Hematopoietic multipotent progenitor cell (in vitro differentiated cells): ENCODE results near the gene PRSS33. TPM values are rescaled to one million over a fixed set of nuclear protein-coding genes. Genes with fewer than 3 reads are reported as not detected.

Source experiments
- DNase-seq, 3 donors: peaks; one replicate each; pipeline ENCODE4 v3.0.0-alpha.2; 2011 to 2015; ENCODE audit warnings: low read depth in 2 of 3, low spot score in 2 of 3
- total RNA-seq: library from RNA; depleted of rRNA; stranded (reverse); fragments of >200 nt; gene quantifications from one replicate; pipeline ENCODE4 v1.2.3, GENCODE V29; 2012

PRSS33 gene
- total RNA-seq, 1 donor, result not detected

DNA sequence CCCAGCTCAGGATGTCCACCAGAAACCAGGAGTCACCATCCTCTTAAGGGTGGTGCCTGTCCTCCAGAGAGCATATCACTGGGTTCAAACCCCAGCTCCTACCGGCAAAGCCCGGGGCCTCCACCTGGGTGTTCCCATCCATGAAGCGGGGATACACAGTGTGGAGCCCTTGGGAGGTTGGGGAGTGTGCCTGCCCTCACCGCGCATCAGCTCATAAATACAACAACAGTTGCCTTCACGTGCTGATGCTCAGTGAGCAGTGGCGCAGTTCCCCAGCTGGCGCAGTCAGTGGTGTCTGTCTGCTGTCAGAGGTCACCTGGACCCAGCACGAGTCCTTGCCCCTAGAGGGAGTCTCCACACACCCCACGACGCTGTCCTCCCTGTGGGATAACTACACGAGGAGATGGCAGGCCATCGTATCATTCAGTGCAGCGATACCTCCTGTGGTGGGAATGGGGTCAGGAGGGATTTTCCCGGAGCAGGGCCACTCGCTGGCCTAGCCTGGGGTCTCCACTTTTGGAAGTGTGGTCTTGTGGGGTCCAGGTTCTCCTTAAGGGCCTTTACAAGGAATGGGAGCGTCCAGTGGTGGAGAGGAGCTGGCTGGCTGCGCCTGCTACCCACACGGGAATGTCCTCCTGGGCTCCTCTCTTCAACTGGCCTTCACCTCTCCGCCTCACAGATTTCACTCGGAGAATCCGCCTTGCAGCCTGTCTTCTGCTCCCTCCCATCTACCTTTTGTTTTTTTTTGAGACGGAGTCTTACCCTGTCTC, 8.0 kb downstream of the PRSS33 start:
- DNase-seq, result no peak

DNA sequence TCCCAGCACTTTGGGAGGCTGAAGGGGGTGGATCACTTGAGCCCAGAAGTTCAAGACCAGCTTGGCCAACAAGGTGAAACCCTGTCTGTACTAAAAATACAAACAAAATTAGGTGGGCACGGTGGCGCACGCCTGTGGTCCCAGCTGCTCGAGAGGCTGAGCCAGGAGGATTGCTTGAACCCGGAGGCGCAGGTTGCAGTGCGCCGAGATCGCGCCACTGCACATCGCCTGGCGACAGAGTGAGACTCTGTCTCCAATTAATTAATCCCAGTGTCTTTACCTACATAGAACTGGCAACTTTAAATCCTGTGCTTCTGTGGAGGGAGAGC, 8.8 kb downstream of the PRSS33 start:
- no peak for DNase-seq

DNA sequence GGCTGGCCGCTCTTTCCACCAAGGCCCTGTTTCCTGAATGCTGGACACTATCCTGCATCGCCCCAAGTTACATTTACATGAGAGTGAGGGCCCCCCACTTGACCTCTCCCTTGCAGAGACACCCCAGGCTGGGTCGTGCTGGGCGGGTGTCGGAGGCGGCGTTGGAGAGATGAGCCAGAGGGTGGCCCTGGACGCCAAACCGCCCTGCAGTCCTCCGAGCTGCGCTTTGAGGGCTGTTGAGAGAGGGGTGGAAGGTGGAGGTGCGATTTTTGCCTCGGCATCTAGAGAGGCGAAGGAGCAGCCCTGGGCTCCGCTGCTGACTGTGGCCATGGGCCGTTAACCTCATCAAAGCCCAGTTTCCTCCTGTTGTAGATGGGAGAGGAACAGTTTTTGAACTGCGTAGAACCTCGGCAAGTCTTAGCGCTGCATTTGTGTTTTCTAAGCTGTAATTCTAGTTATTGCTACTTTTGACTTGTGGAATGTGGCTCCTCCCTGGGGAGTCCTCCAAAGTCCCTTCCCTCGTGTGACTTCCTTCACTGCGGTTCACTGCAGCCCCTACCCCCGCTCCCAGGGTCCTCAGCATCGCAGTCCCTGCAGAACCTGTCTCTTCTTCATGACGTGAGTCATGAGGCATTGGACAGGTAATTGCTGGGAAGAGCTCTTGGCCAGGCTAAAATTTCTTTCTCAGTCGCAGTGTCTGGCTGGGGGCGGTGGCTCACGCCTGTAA, 9.3 kb downstream of the PRSS33 start:
- DNase-seq, result peak; percentile 35 to 37 (median 36)

- peak; percentile 81 to 91 (median 89) for DNase-seq
Observed at GRCh38 chr16:2777231-2777902, 10.0 kb downstream of the PRSS33 start, which contains the start of gene ELOB. Gene ELOB, minus strand, starts transcription at chr16:2777280. Its CDS starts 41 bp downstream, at chr16:2777239.

- DNase-seq, result no peak
Observed at GRCh38 chr16:2776500-2777139, 10.7 kb downstream of the PRSS33 start.

- DNase-seq, result no peak
Observed at GRCh38 chr16:2775765-2776499, 11.4 kb downstream of the PRSS33 start.

- DNase-seq, result no peak
Observed at GRCh38 chr16:2775131-2775716, 12.1 kb downstream of the PRSS33 start.

DNA sequence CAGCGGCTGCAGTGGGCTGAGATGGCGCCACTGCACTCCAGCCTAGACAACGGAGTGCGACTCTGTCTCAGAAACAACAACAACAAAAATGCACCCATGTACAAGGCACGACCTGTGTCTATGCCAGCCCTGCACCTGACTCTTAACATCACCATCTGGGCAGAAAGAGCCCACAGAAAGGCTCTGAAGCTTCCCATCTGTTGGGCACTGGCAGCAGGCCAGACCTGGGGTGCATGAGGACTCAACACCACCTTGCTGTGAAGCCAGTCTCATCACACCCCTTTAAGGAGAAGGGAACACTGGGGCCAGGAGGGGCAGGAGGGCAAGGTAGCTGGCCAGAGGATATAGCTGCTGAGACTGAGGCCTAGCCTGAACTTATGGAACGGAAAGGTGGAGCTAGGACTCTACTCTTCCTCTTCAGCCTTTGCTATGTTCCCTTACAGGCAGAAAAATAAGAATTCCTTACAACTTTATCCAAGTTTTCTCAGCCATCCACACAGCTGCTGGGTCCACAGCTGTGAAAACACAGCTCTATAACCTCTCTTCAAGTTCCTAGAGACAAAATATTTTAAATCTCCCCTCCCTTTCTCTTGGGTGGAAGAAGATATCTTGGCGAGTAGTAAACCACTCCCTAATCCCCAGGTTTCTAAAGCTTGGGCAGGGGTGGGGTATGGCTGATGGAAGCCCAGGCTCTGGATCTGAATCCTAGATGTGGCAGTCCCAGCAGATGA, 13.0 kb downstream of the PRSS33 start:
- peak in 1 of 3 donors; percentile 21 for DNase-seq

GRCh38 chr16:2773188-2773968, 14.0 kb downstream of the PRSS33 start:
- DNase-seq, result no peak

- no peak for DNase-seq
Observed at GRCh38 chr16:2771496-2772402, 15.6 kb downstream of the PRSS33 start.

DNA sequence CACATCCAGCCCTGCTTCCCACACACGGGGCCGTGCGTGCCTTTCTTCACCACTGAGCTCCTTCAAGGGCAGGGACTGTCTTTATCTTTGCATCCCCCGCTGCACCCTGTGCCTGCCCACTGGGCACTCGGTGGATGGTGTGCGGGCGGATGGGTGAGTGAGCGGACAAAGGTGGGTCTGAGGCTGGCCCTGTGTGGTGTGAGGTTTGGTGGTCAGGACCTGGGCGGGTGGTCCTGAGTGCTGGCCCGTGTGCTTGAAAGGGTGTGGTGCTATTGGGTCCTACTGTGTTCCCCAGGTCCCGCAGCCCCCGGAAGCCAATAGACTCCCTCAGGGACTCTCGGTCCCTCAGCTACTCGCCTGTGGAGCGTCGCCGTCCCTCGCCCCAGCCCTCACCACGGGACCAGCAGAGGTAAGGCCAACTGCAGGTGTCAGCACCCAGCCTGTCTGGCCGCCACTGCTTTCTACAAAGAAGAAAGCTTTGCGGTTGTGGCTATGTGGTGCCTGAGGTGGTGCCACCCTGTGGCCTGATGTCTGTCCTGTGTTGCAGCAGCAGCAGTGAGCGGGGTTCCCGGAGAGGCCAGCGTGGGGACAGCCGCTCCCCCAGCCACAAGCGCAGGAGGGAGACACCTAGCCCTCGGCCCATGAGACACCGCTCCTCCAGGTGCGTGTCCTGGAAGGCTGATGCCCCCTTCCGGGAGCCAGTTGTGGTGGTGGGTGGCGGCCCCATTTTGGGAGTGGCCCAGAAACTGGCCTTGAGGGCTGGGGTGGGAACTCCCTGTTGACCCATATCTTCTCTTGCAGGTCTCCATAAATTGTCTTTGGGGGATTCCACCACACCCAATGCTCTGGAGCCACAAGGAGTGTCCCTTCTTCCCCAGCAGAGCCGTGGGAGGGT, 17.1 kb downstream of the PRSS33 start:
- peak in 1 of 3 donors; percentile 26 for DNase-seq

- no peak for DNase-seq
Observed at GRCh38 chr16:2769675-2770056, 17.7 kb downstream of the PRSS33 start.

DNA sequence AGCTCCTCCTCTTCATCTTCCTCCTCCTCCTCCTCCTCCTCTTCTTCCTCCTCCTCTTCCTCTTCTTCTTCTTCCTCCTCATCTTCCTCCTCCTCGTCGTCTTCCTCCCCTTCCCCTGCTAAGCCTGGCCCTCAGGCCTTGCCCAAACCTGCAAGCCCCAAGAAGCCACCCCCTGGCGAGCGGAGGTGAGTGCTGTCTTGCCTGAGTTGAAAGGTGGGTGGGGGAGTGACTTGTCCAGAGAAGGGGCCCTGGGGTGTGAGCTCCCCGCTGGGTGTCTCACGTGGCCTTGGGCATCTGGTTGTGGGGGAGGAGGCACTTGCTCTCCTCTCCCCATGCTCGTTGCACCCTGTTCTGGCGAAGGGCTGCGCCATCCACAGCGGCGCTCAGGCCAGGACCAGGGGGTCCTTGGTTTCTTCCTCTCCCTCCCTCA, 18.2 kb downstream of the PRSS33 start:
- DNase-seq, result no peak

- DNase-seq, result no peak
Observed at GRCh38 chr16:2768403-2769089, 18.8 kb downstream of the PRSS33 start.

DNA sequence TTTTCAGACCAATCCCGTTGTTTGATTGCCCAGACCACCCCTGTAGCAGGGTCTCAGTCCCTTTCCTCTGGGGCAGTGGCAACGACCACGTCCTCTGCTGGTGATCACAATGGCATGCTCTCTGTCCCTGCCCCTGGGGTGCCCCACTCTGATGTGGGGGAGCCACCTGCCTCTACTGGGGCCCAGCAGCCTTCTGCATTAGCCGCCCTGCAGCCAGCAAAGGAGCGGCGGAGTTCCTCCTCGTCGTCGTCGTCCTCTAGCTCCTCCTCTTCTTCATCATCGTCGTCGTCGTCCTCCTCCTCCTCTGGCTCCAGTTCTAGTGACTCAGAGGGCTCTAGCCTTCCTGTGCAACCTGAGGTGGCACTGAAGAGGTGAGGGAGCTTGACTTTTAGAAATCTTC, 19.5 kb downstream of the PRSS33 start:
- no peak for DNase-seq

- DNase-seq, result no peak
Observed at GRCh38 chr16:2767140-2767731, 20.1 kb downstream of the PRSS33 start.
